ENCODE data around the gene GGT1. TPM values are rescaled to one million over a fixed set of nuclear protein-coding genes. Genes with fewer than 3 reads are reported as not detected.
"Not testable (repeated sequence)": the region's sequence is repeated elsewhere in the genome, so short reads cannot be mapped to it uniquely, and the experiment has no call there.

Gene GGT1
- total RNA-seq, 1 donor from 2014 or later, result 2.0 TPM

DNA sequence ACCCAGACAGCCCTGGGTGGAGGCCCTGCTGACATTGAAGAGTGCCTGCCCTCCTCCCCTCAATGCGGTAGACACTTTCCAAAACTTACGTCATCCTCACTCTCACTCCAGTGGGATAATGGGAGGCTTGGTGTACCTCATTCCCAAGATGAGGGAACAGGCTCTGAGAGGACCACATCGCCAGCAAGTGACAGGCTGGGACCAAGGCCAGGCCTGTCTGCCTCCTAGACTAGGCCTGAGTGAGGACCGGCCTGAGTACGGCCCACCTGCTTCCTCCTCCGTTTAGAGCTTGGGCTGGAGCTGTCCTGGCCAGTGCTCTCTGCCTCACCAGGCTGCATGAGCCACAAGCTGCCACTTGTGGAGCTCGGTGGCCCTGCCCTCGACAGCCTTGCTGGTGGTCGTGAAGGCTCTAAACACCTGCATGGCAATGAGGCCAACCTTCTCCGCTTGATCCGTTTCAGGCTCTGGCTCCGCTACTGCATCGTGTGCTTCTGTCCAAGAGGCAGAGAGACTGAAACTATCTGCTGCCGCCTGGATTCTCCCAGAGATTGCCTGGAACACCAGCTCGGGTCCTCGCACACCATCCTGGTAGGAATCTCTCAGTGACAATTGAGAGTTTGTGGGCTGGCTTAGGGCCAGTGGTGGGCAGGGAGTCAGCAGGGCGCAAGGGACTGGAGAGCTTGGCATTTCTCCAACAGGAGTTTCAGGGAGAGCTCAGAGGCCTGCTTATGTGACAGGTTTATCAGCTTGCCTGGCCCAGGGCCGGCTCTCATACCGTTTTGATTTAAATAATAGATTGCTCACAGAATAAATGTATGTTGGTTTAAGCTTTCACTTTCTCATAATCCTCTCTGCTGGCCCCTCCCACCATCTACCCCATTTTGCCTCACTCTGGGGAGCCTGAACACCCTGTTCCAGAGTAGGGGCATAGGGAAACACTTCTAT lies 19.5 kb upstream of the GGT1 start:
- intact Hi-C loops (cut with DNase I), result no loop called here
- DNase-seq (ENCODE audit: low spot score), result peak; percentile 71

DNA sequence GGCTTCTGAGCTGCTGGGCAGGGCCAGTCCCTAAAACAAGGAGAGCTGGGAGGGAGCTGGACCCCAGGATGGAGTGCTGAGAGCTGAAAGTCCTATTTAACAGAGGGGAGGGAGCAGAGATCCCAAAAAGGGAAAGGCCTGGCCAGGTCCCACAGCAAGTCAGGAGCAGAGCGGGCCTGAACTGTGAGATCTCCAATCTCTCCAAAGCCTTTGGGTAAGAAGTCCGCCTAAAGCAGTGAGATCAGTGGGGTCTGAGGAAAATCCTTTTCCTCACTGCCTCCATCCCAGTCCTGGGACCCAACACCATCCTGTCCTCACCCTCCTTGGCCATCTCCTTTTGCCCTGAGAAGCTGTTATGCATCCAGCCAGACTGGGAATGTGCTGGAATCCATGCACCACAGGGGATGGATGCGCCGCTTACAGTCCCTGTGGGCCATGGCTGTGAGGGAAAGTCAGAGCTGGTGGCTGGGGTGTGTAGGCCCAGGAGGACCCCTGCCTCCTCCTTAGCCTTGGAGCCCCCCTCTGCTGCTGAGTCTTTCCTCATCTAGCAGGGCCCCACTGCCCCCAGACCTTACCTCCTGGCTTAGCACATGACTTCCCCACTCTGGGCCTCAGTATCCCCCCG lies 18.7 kb upstream of the GGT1 start:
- intact Hi-C loops (cut with DNase I), result no loop called here

GRCh38 chr22:24584871-24585411 lies 18.1 kb upstream of the GGT1 start:
- DNase-seq (ENCODE audit: low spot score), result peak; percentile 41
- intact Hi-C loops (cut with DNase I), result no loop called here

More for the DNA sequence above, 18.7 kb upstream of the GGT1 start:
- peak; percentile 62 for DNase-seq (ENCODE audit: low spot score)

DNA sequence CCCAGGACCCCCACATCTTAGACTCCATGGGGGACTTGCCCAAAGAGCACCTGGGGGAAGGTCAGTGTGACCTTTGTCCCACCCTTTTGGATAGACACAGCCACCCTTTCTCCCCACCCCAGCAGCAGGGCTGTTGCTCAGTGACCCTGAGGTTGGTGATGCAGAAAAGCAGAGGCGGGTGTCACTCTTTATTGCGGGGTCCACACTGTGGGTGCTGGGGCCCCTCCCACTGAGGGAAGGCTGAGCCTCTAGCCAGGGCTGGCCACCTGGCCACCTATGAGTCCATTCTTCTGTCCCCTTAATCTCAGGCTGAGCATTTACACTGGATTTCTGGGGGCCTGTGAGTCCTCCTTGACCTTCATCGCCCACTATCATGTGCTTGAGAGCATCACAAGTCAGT lies 17.5 kb upstream of the GGT1 start:
- no peak for DNase-seq (ENCODE audit: low spot score)
- intact Hi-C loops (cut with DNase I), result no loop called here

GRCh38 chr22:24585927-24586546 lies 17.0 kb upstream of the GGT1 start:
- peak; percentile 65 for DNase-seq (ENCODE audit: low spot score)
- intact Hi-C loops (cut with DNase I), result no loop called here

DNA sequence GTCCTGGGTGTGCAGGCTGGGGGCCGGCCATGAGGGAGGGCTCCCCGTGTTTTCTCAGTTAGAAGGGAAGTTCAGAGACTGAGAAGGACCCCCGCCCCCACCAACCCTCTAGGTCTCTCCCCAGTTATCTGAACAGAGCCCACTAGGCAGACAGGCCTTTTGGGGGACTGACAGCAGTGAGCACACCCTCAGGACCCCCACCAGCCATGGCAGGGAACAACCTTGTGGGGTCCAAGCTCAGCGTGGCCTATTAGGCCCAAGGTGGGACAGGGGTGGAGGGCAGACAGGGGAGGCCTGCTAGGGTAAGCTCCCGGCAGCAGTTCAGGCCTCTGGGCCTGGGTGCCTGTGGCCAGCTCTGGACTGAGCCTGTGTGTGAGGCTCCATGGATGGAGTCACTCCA lies 15.7 kb upstream of the GGT1 start:
- DNase-seq (ENCODE audit: low spot score), result peak; percentile 56
- intact Hi-C loops (cut with DNase I), result no loop called here

DNA sequence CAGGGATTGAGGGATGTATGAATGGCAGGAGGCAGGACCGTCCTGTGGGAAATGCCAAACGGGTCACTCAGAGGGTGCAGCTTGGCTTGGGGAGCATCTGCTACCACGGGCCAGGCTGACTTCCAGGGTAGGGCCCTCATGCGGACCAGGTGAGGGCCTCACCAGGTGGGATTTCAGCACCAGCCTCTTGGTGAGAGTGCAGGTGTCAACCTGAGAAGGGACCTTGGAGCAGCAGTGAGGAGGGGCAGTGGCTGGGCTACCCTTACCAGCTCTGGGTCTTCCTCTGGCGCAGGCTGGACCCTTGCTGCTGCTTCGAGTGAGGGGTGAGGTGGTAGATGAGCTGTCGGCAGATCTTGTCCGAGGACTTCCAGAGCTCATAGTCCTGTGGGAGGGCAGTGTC lies 15.0 kb upstream of the GGT1 start:
- intact Hi-C loops (cut with DNase I), result no loop called here
- DNase-seq (ENCODE audit: low spot score), result peak; percentile 51

DNA sequence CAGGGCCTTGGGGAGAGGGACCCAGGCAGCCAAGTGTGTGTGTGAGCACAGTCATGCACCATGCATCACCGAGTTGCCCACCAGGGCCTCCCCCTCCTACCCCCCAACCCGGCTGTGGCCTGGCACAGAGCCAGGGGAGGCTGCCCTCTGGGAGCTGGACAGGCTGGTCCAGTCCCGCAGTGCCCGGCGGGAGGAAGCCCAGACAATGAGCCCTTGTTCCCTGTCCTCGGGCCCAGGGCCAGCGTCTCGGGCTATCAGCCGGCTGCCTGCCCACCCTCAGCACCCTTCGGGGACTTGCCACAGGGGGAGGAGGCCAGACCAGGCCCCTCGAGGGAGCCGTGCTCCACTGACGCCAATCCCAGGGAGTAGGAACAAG lies 14.6 kb upstream of the GGT1 start:
- intact Hi-C loops (cut with DNase I), result no loop called here
- DNase-seq (ENCODE audit: low spot score), result no peak

- peak; percentile 63 for DNase-seq (ENCODE audit: low spot score)
- intact Hi-C loops (cut with DNase I), result no loop called here
Observed at GRCh38 chr22:24588757-24589481, 14.1 kb upstream of the GGT1 start.

GRCh38 chr22:24589518-24590030 lies 13.4 kb upstream of the GGT1 start:
- no peak for DNase-seq (ENCODE audit: low spot score)

DNA sequence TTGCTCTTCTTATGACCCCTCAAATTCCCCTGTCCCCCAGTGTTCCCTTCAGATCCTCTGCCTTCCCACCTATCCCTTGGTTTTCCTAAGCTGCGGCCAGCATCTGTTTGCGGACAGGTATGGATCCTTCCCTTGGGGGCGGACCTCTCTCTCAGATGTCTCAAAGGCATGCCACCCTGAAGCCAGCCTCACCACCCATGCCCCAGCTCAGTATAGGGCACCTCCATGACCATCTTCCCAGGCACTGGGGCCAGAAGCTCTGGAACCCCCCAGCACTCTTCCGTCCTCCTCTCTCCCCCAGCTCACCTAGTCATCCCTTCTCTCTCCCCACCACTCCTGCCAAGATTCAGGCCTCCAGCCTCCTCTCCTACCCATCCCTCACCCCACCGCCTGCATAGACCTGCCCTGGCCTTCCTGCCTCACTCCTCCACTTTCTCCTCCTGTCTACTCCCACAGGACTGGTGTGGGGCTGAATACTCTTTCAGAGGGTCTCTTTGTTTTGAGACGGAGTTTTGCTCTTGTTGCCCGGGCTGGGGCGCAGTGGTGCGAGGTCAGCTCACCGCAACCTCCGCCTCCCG lies 12.3 kb upstream of the GGT1 start:
- DNase-seq (ENCODE audit: low spot score), result peak; percentile 33
- intact Hi-C loops (cut with DNase I), result no loop called here

More at GRCh38 chr22:24589518-24590030, 13.4 kb upstream of the GGT1 start:
- intact Hi-C loops (cut with DNase I), result no loop called here

- peak; percentile 20 for DNase-seq (ENCODE audit: low spot score)
- intact Hi-C loops (cut with DNase I), result no loop called here
Observed at GRCh38 chr22:24591286-24591830, 11.6 kb upstream of the GGT1 start.

DNA sequence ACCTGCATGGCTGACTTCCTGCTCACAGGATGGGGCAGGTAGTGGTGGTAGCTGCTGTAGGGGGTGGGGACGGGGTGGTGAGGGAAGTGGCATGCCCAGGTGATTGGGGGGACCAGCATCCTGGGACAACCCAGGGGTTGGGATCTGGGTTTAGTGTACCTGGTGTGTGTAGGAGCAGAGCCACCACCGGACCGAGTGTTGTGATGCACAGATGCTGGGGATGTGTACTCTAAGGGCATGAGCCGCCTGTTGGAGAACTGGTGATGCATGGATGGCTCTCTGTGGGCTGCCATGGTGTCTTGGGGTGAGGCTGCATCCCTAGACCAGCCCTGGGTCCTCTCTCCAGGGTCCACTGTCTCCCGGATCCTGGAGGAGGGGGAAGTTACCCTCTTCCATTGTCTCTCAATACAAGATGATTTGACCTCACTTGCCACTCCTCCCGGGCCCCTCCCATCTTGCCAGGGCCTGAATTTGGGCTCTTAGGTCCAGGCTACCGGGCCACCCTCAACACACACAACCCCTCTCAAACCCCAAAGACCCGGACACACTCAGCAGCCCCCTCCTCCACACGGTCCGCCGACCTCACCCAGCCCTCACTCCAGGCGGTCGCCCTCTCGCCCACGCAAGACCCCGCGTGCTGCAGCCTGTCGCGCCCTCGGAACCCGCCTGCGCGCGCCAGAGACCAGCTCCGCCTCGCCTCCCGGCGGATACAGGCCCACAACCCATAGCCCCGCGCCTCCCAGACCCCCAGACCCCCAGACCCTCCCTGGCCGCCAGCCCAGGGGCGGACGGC lies 10.7 kb upstream of the GGT1 start:
- intact Hi-C loops (cut with DNase I), result no loop called here
- DNase-seq (ENCODE audit: low spot score), result peak; percentile 74

GRCh38 chr22:24592851-24593558 lies 10.0 kb upstream of the GGT1 start, which contains the start of gene LRRC75B:
Gene LRRC75B, minus strand, starts transcription at chr22:24593073. Its CDS starts 34 bp downstream, at chr22:24593039.
- DNase-seq (ENCODE audit: low spot score), result peak; percentile 94

DNA sequence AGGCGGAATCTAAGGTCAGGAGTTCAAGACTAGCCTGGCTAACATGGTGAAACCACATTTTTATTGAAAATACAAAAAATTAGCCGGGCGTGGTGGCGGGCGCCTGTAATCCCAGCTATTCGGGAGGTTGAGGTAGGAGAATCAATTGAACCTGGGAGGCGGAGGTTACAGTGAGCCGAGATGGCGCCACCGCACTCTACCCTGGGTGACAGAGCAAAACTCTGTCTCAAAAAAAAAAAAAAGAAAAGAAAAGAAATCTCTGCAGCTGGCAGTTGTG lies 9.5 kb upstream of the GGT1 start:
- DNase-seq (ENCODE audit: low spot score); intact Hi-C loops (cut with DNase I): not testable (repeated sequence)

More at GRCh38 chr22:24592851-24593558, 10.0 kb upstream of the GGT1 start, which contains the start of gene LRRC75B:
- intact Hi-C loops (cut with DNase I), result no loop called here

GRCh38 chr22:24593836-24594568 lies 9.0 kb upstream of the GGT1 start:
- intact Hi-C loops (cut with DNase I), result no loop called here
- DNase-seq (ENCODE audit: low spot score), result peak; percentile 27
